GM12864 (cell line): ENCODE data around the gene MEP1B.

Source experiments
- DNase-seq: peaks from one replicate; pipeline ENCODE4 v3.0.0-alpha.2; 2011; ENCODE audit warnings: low read depth
- H3K4me3 ChIP-seq: 2 replicates; pipeline ENCODE4 v1.5.1; 2011; ENCODE audit warnings: mild to moderate bottlenecking, low read depth, low read length, control low read depth
- CTCF ChIP-seq: IDR thresholded peaks from 2 replicates; pipeline ENCODE4 v1.5.1; 2011; ENCODE audit warnings: low read depth, mild to moderate bottlenecking, moderate library complexity, low read length, control low read depth, inconsistent platforms; ENCODE audit errors: missing control alignments

The MEP1B gene

DNA sequence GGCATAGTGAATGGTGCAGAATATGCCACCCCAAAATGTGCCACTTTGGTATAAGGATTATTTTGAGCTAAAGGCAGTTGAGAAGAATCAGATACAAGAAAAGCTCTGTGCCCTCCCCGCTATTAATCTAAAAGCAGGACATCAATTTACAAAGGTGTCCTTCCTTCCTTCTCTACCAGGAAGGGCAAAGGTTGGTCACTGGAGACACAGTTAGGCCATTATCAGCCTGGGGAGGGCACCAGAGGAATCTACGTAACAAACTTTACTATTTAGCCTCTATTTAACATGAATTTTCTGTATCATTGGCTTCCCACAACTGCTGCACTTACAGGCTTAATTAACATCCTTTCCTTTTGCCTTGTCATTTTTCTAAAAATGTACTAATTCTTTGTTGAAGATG is 52.6 kb downstream of the MEP1B start:
- no peak for DNase-seq
- no peak overlapping the region for H3K4me3 ChIP-seq
- no peak for TF ChIP-seq CTCF

GRCh38 chr18:32243358-32243757 is 53.5 kb downstream of the MEP1B start:
- no peak for TF ChIP-seq CTCF
- no peak overlapping the region for H3K4me3 ChIP-seq
- no peak for DNase-seq

DNA sequence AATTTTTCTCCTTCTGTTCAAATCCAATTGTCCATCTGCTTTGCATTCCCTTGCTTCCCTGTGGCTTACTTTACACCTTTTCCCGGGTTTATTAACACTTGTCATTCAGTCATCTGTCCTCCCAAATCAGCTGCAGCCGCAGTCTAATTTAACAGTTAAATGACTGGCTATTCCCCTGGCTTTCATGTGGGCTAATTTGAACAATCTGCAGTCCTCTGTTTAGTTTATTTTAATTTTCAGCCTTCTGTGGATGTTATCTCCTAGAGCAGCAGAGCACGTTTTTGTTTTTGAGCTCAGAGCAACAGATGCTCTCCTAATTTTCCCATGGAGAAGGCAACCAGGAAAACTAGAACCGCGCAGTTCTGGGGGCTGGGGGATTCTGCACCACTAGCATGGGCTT is 55.0 kb downstream of the MEP1B start:
- DNase-seq = no peak
- TF ChIP-seq CTCF = no peak
- H3K4me3 ChIP-seq = no peak overlapping the region

DNA sequence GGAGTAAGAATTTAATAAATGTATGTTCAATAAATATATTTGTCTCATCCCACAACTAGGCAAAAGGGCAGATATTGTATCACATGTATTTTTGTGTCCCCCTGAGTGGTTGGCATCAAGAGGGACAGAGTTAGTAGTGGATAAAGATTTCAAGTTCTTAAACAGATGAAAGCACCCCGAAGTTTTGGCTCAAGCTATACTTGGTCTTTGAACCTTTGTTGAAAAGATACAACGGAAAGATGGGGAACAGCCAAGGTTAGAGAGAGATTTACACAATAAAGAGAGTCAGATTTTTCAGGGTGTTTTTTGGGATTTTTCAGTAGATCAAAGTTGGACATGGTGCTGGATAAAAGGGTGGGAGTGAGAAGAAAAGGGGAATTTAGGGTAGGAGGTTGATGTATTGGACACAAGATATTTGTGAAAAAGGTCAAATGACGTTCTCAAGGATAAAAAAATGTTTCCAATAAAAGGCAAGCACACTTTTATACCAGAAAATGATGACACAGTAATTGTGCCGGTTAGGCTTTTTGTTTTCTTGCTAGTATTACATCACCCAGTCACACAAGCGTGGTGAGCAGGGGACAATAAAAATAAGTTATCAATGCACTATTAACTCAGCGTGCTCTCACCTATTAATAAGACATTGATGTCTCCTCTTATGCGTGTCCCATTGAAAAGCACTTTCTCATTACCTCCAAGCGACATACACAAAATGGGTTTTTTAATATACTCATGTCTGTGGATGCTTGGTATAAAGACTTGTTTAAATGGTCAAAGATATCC is 59.5 kb downstream of the MEP1B start:
- DNase-seq = no peak
- TF ChIP-seq CTCF = no peak
- H3K4me3 ChIP-seq = no peak overlapping the region

DNA sequence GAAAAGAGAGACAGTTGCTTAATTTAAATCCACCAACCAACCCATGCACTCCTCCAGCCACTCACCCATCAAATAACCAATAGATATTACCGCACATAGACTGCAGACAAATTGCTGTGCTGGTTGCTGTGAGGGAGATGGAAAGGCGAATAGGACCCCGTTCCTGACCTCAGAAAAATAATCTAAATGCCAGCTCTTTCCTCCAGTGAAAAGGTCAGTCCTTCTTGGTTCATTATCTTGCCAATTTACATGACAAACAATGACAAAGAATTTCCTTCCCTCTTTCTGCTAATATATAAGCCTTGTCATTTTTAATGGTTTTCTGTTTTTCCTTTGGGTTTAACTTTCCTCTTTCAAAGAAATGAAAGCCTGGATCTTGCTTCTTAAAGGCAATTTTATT is 61.6 kb downstream of the MEP1B start:
- TF ChIP-seq CTCF = no peak
- H3K4me3 ChIP-seq = no peak overlapping the region
- DNase-seq = no peak

- no peak for DNase-seq
- H3K4me3 ChIP-seq = no peak overlapping the region
- TF ChIP-seq CTCF = no peak
Observed at GRCh38 chr18:32252141-32252860, 62.5 kb downstream of the MEP1B start.
